Neural cell (in vitro differentiated cells): ENCODE measurements around the gene PPIF. TPM values are rescaled to one million over a fixed set of nuclear protein-coding genes. Genes with fewer than 3 reads are reported as not detected.

Experiments
- H2AFZ ChIP-seq: fragments of 200-600, 300-800 bp; sonication (generic), shearing (Covaris generic); 2 replicates; pipeline ENCODE4 v1.6.0; 2014; ENCODE audit warnings: low read depth, mild to moderate bottlenecking, antibody characterized with exemption, low read length, moderate library complexity
- H3F3A ChIP-seq: fragments of 200-600 bp; shearing (Covaris generic); 2 replicates; pipeline ENCODE4 v1.6.1; 2016; ENCODE audit warnings: mild to moderate bottlenecking, moderate library complexity, mixed read lengths, antibody characterized with exemption, low read length; ENCODE audit not compliant: insufficient read depth, poor library complexity, severe bottlenecking
- H3K27ac ChIP-seq: fragments of 200-600, 300-800 bp; sonication (generic), shearing (Covaris generic); 2 replicates; pipeline ENCODE4 v1.5.1; 2014; ENCODE audit warnings: mild to moderate bottlenecking, low read length, moderate library complexity
- H3K27me3 ChIP-seq: fragments of 300-800, 200-600 bp; sonication (generic), shearing (Covaris generic); 2 replicates; pipeline ENCODE4 v1.6.0; 2014; ENCODE audit warnings: mild to moderate bottlenecking, low read depth, low read length, moderate library complexity; ENCODE audit not compliant: insufficient read depth
- H3K36me3 ChIP-seq: fragments of 300-800, 200-600 bp; sonication (generic), shearing (Covaris generic); 2 replicates; pipeline ENCODE4 v1.5.1; 2014; ENCODE audit warnings: mild to moderate bottlenecking, antibody characterized with exemption, low read length, moderate library complexity; ENCODE audit not compliant: insufficient read depth
- H3K4me2 ChIP-seq: fragments of 300-800, 200-600 bp; sonication (generic), shearing (Covaris generic); 2 replicates; pipeline ENCODE4 v1.6.0; 2014; ENCODE audit warnings: mild to moderate bottlenecking, low read length
- H3K4me3 ChIP-seq: fragments of 300-800, 200-600 bp; sonication (generic), shearing (Covaris generic); 2 replicates; pipeline ENCODE4 v1.5.1; 2014; ENCODE audit warnings: mild to moderate bottlenecking, low read length, moderate library complexity
- H3K79me2 ChIP-seq: fragments of 200-600 bp; shearing (Covaris generic); replicated peaks from 2 replicates; pipeline ENCODE4 v1.6.0; 2014; ENCODE audit warnings: mild to moderate bottlenecking, low read length, moderate library complexity; ENCODE audit not compliant: insufficient read depth
- H3K9ac ChIP-seq: fragments of 300-800, 200-600 bp; sonication (generic), shearing (Covaris generic); 2 replicates; pipeline ENCODE4 v1.6.1; 2016; ENCODE audit warnings: mild to moderate bottlenecking, low read length, mixed read lengths
- H3K9me2 ChIP-seq: fragments of 200-600 bp; shearing (Covaris generic); 2 replicates; pipeline ENCODE4 v1.6.1; 2016; ENCODE audit warnings: mild to moderate bottlenecking, low read length, mixed read lengths; ENCODE audit not compliant: insufficient read depth
- H3K9me3 ChIP-seq: fragments of 200-600, 300-800 bp; sonication (generic), shearing (Covaris generic); 2 replicates; pipeline ENCODE4 v1.6.1; 2016; ENCODE audit warnings: mild to moderate bottlenecking, mixed run types, low read length, moderate library complexity, mixed read lengths
- H4K20me1 ChIP-seq: fragments of 200-600 bp; shearing (Covaris generic); 2 replicates; pipeline ENCODE4 v1.6.1; 2016; ENCODE audit warnings: mild to moderate bottlenecking, mixed run types; ENCODE audit not compliant: insufficient read depth
- EP300 ChIP-seq: fragments of 450-650 bp; conservative IDR thresholded peaks from 2 replicates; pipeline ENCODE4 v1.6.1; 2014; ENCODE audit warnings: antibody characterized with exemption, mild to moderate bottlenecking, moderate library complexity; ENCODE audit not compliant: poor library complexity, severe bottlenecking
- EZH2 ChIP-seq: fragments of 200-600, 300-800 bp; shearing (Covaris generic), sonication (generic); IDR thresholded peaks from 2 replicates; pipeline ENCODE4 v1.6.1; 2014; ENCODE audit warnings: antibody characterized with exemption, low read length, borderline replicate concordance, mild to moderate bottlenecking; ENCODE audit not compliant: insufficient read depth, poor library complexity, severe bottlenecking
- MXI1 ChIP-seq: fragments of 450-650 bp; conservative IDR thresholded peaks from 2 replicates; pipeline ENCODE4 v1.6.1; 2014; ENCODE audit warnings: antibody characterized with exemption, mild to moderate bottlenecking; ENCODE audit not compliant: poor library complexity, severe bottlenecking
- POLR2AphosphoS5 ChIP-seq: IDR thresholded peaks from 2 replicates; pipeline ENCODE4 v1.6.1; 2012
- RAD21 ChIP-seq: fragments of 450-650 bp; conservative IDR thresholded peaks from 2 replicates; pipeline ENCODE4 v1.6.1; 2014; ENCODE audit warnings: antibody characterized with exemption, mild to moderate bottlenecking, moderate library complexity
- SMC3 ChIP-seq: fragments of 450-650 bp; conservative IDR thresholded peaks from 2 replicates; pipeline ENCODE4 v1.6.1; 2014; ENCODE audit warnings: antibody characterized with exemption, mild to moderate bottlenecking, moderate library complexity; ENCODE audit not compliant: poor library complexity
- TAF1 ChIP-seq: IDR thresholded peaks from 2 replicates; pipeline ENCODE4 v1.6.1; 2012; ENCODE audit warnings: low read depth
- polyA plus RNA-seq: library from polyadenylated mRNA; depleted of rRNA; stranded (reverse); fragments of >200 nt; gene quantifications from 2 replicates; pipeline ENCODE4 v1.2.3, GENCODE V29; 2014
- TF ChIP-seq, protein P1 (sequence below): fragments of 450-650 bp; IDR thresholded peaks from 2 replicates; pipeline ENCODE4 v1.5.1; 2014; ENCODE audit warnings: antibody characterized with exemption, mild to moderate bottlenecking, moderate library complexity; ENCODE audit not compliant: poor library complexity, severe bottlenecking
- TF ChIP-seq, protein P2 (sequence below): IDR thresholded peaks from 2 replicates; pipeline ENCODE4 v1.6.1; 2012; ENCODE audit warnings: borderline replicate concordance

The PPIF gene
- polyA plus RNA-seq, 1 donor from 2014 or later = 13.6 TPM

DNA sequence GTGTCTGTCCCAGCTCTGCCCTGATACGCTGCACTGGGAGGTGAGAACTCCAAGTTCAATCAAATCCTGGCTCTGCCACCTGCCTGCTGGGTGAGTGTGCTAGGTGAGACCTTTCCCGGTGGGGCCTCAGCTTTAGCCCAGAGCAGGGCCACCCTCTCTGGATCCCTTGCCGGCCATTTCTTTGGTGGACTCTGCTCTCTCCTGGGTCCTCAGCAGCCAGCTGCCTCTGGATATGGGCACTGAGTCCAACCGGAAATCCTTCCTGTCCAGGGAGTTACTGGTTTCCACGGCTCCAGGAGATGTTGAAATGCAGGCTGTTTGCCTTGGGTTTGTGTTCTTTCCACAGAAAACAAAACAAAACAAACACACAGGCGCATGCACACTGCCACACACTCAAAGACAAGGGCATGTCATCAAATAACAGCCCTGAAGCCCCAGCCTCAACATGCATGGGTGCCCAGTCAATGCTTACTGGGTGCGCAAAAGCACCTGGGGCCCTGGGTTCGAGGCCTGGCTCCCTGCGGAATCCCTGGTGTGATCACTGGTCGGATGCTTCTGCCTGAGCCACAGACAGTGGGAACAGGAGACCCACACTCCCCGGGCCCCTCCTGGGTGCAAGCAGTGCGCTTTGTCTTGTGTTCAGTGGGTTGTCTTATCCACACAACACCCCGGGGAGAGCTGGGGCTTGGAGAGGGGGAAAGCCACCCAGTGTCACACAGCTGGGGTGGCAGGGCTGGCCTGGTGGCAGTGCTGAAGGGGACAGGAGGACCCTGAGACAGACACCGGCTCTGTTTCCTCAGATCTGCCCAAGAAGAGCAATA is 33.1 kb downstream of the PPIF start:
- Histone ChIP-seq H4K20me1 (no peaks in the 10 kb centered on the region), H3K36me3 (no peaks in the 10 kb centered on the region), H3K9me3 (no peaks in the 10 kb centered on the region), H3K9me2 (no peaks in the 10 kb centered on the region), H3K27me3 (no peaks in the 10 kb centered on the region), H3K79me2 (no peaks in the 10 kb centered on the region), H3K27ac (no peak overlapping the region), H2AFZ (no peak overlapping the region), H3F3A (no peaks in the 10 kb centered on the region), H3K4me3 (no peak overlapping the region), H3K9ac (no peak overlapping the region), H3K4me2 (no peak overlapping the region)
- TF ChIP-seq, protein P1, sequence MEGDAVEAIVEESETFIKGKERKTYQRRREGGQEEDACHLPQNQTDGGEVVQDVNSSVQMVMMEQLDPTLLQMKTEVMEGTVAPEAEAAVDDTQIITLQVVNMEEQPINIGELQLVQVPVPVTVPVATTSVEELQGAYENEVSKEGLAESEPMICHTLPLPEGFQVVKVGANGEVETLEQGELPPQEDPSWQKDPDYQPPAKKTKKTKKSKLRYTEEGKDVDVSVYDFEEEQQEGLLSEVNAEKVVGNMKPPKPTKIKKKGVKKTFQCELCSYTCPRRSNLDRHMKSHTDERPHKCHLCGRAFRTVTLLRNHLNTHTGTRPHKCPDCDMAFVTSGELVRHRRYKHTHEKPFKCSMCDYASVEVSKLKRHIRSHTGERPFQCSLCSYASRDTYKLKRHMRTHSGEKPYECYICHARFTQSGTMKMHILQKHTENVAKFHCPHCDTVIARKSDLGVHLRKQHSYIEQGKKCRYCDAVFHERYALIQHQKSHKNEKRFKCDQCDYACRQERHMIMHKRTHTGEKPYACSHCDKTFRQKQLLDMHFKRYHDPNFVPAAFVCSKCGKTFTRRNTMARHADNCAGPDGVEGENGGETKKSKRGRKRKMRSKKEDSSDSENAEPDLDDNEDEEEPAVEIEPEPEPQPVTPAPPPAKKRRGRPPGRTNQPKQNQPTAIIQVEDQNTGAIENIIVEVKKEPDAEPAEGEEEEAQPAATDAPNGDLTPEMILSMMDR = no peak
- TF ChIP-seq MXI1 = no peak

DNA sequence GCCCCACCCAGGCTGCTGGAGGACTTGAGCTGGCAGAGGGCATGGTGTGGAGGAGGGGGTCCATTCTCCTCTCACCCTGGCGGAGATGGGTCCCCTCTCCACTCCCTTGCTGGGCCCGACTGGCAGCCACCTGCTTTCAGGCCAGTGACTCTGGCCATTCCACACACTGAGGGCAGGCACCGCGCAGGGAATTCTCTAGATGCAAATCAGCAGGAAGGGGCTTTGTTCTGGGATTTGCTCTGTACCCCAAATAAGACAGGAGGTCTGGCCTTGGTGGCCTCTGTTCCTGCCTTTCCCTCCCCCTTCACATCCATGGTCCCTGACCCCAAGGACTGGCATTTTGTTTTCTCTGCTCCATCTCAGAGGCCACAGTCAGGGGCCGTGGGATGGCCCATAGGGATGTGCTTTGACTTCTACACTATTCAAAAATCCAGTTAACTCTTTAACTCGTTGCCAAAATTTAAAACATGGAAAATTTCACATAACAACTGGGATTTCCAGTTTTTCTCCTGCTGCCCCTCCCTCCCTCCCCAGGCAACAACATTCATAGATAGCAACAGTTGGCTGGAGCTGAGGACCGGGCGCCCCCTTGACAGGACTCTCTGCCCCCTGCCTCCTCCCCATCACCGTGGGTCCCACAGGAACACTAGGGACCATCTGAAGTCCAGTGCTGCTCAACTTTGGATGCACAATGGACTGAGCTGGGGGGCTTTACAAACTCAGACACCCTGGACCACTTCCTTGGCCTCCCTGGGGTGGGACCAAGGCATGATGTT is 33.9 kb downstream of the PPIF start:
- Histone ChIP-seq H3K4me2 (no peak overlapping the region), H3K36me3 (no peaks in the 10 kb centered on the region), H3K79me2 (no peaks in the 10 kb centered on the region), H3K9ac (no peak overlapping the region), H3K27ac (no peak overlapping the region), H3K9me3 (no peaks in the 10 kb centered on the region), H4K20me1 (no peaks in the 10 kb centered on the region), H3K27me3 (no peaks in the 10 kb centered on the region), H3F3A (no peaks in the 10 kb centered on the region), H2AFZ (no peak overlapping the region), H3K9me2 (no peaks in the 10 kb centered on the region), H3K4me3 (no peak overlapping the region)
- no peak for TF ChIP-seq EP300

DNA sequence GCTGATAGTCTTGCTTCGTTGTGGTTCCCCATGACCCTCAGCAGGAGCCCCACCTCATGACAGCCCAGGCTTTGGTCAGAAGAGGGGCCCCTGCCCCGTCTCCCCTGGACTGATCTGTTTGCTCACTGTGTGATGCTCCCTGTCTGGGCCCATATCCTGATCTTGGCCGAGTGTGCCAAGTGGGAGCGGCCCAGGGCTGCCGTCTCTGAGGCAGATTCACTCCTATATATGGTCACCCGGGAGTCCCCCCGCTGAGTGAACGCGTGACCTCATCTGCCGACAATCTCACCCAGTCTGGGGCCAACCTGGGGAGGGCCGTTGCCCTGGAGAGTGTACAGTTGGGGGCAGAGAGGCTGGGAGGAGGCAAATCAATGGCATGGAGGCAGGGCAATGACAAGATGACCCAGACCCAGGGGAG is 34.5 kb downstream of the PPIF start:
- Histone ChIP-seq H3K27me3 (no peaks in the 10 kb centered on the region), H3K9me3 (no peaks in the 10 kb centered on the region), H3K9ac (no peak overlapping the region), H3K4me2 (no peak overlapping the region), H2AFZ (no peak overlapping the region), H3K79me2 (no peaks in the 10 kb centered on the region), H4K20me1 (no peaks in the 10 kb centered on the region), H3K36me3 (no peaks in the 10 kb centered on the region), H3K9me2 (no peaks in the 10 kb centered on the region), H3K27ac (no peak overlapping the region), H3K4me3 (no peak overlapping the region), H3F3A (no peaks in the 10 kb centered on the region)
- TF ChIP-seq, protein P1 = no peak
- TF ChIP-seq TAF1 = no peak
- TF ChIP-seq MXI1 = no peak
- no peak for TF ChIP-seq EP300
- TF ChIP-seq RAD21 = no peak
- no peak for TF ChIP-seq EZH2
- no peak for TF ChIP-seq POLR2AphosphoS5
- TF ChIP-seq, protein P2, sequence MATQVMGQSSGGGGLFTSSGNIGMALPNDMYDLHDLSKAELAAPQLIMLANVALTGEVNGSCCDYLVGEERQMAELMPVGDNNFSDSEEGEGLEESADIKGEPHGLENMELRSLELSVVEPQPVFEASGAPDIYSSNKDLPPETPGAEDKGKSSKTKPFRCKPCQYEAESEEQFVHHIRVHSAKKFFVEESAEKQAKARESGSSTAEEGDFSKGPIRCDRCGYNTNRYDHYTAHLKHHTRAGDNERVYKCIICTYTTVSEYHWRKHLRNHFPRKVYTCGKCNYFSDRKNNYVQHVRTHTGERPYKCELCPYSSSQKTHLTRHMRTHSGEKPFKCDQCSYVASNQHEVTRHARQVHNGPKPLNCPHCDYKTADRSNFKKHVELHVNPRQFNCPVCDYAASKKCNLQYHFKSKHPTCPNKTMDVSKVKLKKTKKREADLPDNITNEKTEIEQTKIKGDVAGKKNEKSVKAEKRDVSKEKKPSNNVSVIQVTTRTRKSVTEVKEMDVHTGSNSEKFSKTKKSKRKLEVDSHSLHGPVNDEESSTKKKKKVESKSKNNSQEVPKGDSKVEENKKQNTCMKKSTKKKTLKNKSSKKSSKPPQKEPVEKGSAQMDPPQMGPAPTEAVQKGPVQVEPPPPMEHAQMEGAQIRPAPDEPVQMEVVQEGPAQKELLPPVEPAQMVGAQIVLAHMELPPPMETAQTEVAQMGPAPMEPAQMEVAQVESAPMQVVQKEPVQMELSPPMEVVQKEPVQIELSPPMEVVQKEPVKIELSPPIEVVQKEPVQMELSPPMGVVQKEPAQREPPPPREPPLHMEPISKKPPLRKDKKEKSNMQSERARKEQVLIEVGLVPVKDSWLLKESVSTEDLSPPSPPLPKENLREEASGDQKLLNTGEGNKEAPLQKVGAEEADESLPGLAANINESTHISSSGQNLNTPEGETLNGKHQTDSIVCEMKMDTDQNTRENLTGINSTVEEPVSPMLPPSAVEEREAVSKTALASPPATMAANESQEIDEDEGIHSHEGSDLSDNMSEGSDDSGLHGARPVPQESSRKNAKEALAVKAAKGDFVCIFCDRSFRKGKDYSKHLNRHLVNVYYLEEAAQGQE = no peak
- TF ChIP-seq SMC3 = no peak
